Trophoblast cell (in vitro differentiated cells and primary cell): ENCODE data around the gene KRT78.

Experiments
- DNase-seq, 2 donors: peaks; one replicate each; pipeline ENCODE4 v3.0.0-alpha.2; 2016
- H2AFZ ChIP-seq: 2 replicates; pipeline ENCODE4 v1.6.1; 2013; ENCODE audit warnings: low read length, moderate library complexity, mild to moderate bottlenecking; ENCODE audit not compliant: insufficient read depth, poor library complexity
- H2AK5ac ChIP-seq: 2 replicates; pipeline ENCODE4 v1.6.1; 2013; ENCODE audit warnings: mild to moderate bottlenecking, low read length
- H2BK120ac ChIP-seq: 2 replicates; pipeline ENCODE4 v1.6.1; 2013; ENCODE audit warnings: low read length, mild to moderate bottlenecking, moderate library complexity; ENCODE audit not compliant: insufficient read depth, poor library complexity
- H2BK12ac ChIP-seq: 2 replicates; pipeline ENCODE4 v1.6.1; 2013; ENCODE audit warnings: mild to moderate bottlenecking, low read length, moderate library complexity
- H2BK5ac ChIP-seq: 2 replicates; pipeline ENCODE4 v1.6.1; 2013; ENCODE audit warnings: low read length, low read depth, moderate library complexity, mild to moderate bottlenecking; ENCODE audit not compliant: poor library complexity
- H3K14ac ChIP-seq: 2 replicates; pipeline ENCODE4 v1.6.1; 2013; ENCODE audit warnings: mild to moderate bottlenecking, low read length
- H3K18ac ChIP-seq: 2 replicates; pipeline ENCODE4 v1.6.1; 2013; ENCODE audit warnings: mild to moderate bottlenecking, low read length
- H3K23ac ChIP-seq: 2 replicates; pipeline ENCODE4 v1.6.1; 2013; ENCODE audit warnings: low read length
- H3K27ac ChIP-seq: 2 replicates; pipeline ENCODE4 v1.5.1; 2013; ENCODE audit warnings: low read depth, mild to moderate bottlenecking, inconsistent platforms, low read length, moderate library complexity
- H3K27me3 ChIP-seq: 2 replicates; pipeline ENCODE4 v1.6.1; 2013; ENCODE audit warnings: inconsistent platforms, mild to moderate bottlenecking, low read length, moderate library complexity; ENCODE audit not compliant: insufficient read depth
- H3K36me3 ChIP-seq, 2 experiments: 1 replicate in 1 of 2; 2 replicates in 1 of 2; pipeline ENCODE4 v1.6.1; 2013; ENCODE audit warnings: low read length in 2 of 2, mild to moderate bottlenecking in 2 of 2, moderate library complexity in 1 of 2; ENCODE audit not compliant: insufficient read depth in 2 of 2, control insufficient read depth in 1 of 2
- H3K4ac ChIP-seq: 2 replicates; pipeline ENCODE4 v1.6.1; 2013; ENCODE audit warnings: low read depth, mild to moderate bottlenecking, low read length, moderate library complexity
- H3K4me1 ChIP-seq, 2 experiments: 1 replicate in 1 of 2; 2 replicates in 1 of 2; pipeline ENCODE4 v1.6.1; 2013; ENCODE audit warnings: low read length in 2 of 2, mild to moderate bottlenecking in 2 of 2, moderate library complexity in 1 of 2; ENCODE audit not compliant: insufficient read depth in 2 of 2, control insufficient read depth in 1 of 2
- H3K4me2 ChIP-seq: 2 replicates; pipeline ENCODE4 v1.6.1; 2013; ENCODE audit warnings: inconsistent platforms, mild to moderate bottlenecking, low read length, moderate library complexity
- H3K4me3 ChIP-seq: 2 replicates; pipeline ENCODE4 v1.5.1; 2013; ENCODE audit warnings: mild to moderate bottlenecking, low read depth, low read length, inconsistent platforms
- H3K79me1 ChIP-seq: one replicate; pipeline ENCODE4 v1.6.1; 2013; ENCODE audit warnings: low read length
- H3K79me2 ChIP-seq: 2 replicates; pipeline ENCODE4 v1.6.1; 2013; ENCODE audit warnings: low read length, mild to moderate bottlenecking; ENCODE audit not compliant: control insufficient read depth, insufficient read depth, poor library complexity
- H3K9ac ChIP-seq: 2 replicates; pipeline ENCODE4 v1.6.1; 2013; ENCODE audit warnings: mild to moderate bottlenecking, low read length
- H3K9me3 ChIP-seq: 2 replicates; pipeline ENCODE4 v1.6.1; 2013; ENCODE audit warnings: low read depth, mild to moderate bottlenecking, control low read depth, inconsistent platforms, low read length; ENCODE audit not compliant: insufficient read depth
- H4K12ac ChIP-seq: 2 replicates; pipeline ENCODE4 v1.6.1; 2013; ENCODE audit warnings: low read depth, mild to moderate bottlenecking, low read length, moderate library complexity
- H4K8ac ChIP-seq: 2 replicates; pipeline ENCODE4 v1.6.1; 2013; ENCODE audit warnings: low read depth, mild to moderate bottlenecking, low read length, moderate library complexity
- H4K91ac ChIP-seq: one replicate; pipeline ENCODE4 v1.6.1; 2013; ENCODE audit warnings: low read depth, mild to moderate bottlenecking, low read length, moderate library complexity
- WGBS: extraction: QIAGEN DNeasy Blood & Tissue Kit; methylation state at CpG from one replicate; pipeline ENCODE4 v1.1.7; 2013; ENCODE audit warnings: missing lambda C conversion rate; ENCODE audit not compliant: insufficient read length, insufficient coverage; ENCODE audit errors: extremely low coverage; 5-methylcytosine and 5-hydroxymethylcytosine counted together

The KRT78 gene

DNA sequence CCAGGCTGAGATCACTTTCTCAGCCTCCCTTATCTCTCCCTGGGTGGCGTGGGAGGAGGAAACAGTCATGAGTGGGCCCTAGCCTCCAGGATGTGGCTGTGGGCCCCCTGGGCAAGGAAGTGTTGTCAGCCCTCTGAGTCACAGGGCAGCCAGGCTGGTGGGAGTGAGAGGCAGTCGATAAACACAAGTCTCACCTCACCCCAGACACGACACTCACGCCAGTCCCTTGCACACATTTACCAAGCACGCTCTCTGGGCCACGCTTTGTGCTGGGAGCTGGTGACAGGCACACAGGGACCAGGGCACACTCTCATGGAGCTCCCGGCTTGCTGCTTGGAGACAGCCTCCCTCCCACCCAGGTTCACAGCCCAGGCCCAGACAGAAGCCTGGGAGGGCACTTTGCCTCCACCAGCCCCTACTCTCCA is 12.7 kb downstream of the KRT78 start:
- H2BK120ac ChIP-seq = no peak overlapping the region
- no peak for DNase-seq
- no peak overlapping the region for H3K27ac ChIP-seq
- no peak overlapping the region for H3K4me2 ChIP-seq
- no peak overlapping the region for H3K4me3 ChIP-seq
- no peak overlapping the region for H3K4ac ChIP-seq
- no peak overlapping the region for H4K91ac ChIP-seq
- no CpG with 5 or more reads among the region's 7 CpGs for WGBS
- no peak overlapping the region for H3K23ac ChIP-seq
- no peak overlapping the region for H3K9ac ChIP-seq
- H4K8ac ChIP-seq = no peak overlapping the region
- H3K36me3 ChIP-seq = no peaks in the 10 kb centered on the region
- no peak overlapping the region for H3K18ac ChIP-seq
- no peaks in the 10 kb centered on the region for H3K79me1 ChIP-seq
- no peak overlapping the region for H2BK12ac ChIP-seq
- H3K27me3 ChIP-seq = no peaks in the 10 kb centered on the region
- H2AFZ ChIP-seq = no peak overlapping the region
- peaks cover 4% of the 10 kb centered on the region for H3K9me3 ChIP-seq
- H3K79me2 ChIP-seq = no peaks in the 10 kb centered on the region
- H2AK5ac ChIP-seq = no peak overlapping the region
- H2BK5ac ChIP-seq = no peak overlapping the region
- no peak overlapping the region for H3K14ac ChIP-seq
- H3K4me1 ChIP-seq = peaks cover 3 to 4% of the 10 kb centered on the region in 2 experiments
- no peak overlapping the region for H4K12ac ChIP-seq

GRCh38 chr12:52835271-52836041 is 13.3 kb downstream of the KRT78 start:
- no peak overlapping the region for H2BK12ac ChIP-seq
- no peak overlapping the region for H3K9ac ChIP-seq
- no peak overlapping the region for H3K27ac ChIP-seq
- H2BK5ac ChIP-seq = no peak overlapping the region
- no peak overlapping the region for H3K4me3 ChIP-seq
- no peak overlapping the region for H4K8ac ChIP-seq
- no peak overlapping the region for H3K23ac ChIP-seq
- H3K4me1 ChIP-seq = peaks cover 3 to 4% of the 10 kb centered on the region in 2 experiments
- H4K91ac ChIP-seq = no peak overlapping the region
- H2AK5ac ChIP-seq = no peak overlapping the region
- no peak overlapping the region for H2BK120ac ChIP-seq
- H3K9me3 ChIP-seq = peaks cover 4% of the 10 kb centered on the region
- H3K36me3 ChIP-seq = no peaks in the 10 kb centered on the region
- H3K14ac ChIP-seq = no peak overlapping the region
- H4K12ac ChIP-seq = no peak overlapping the region
- no peak overlapping the region for H3K4me2 ChIP-seq
- no peak for DNase-seq
- no peak overlapping the region for H3K4ac ChIP-seq
- no peaks in the 10 kb centered on the region for H3K79me1 ChIP-seq
- H2AFZ ChIP-seq = no peak overlapping the region
- no peak overlapping the region for H3K18ac ChIP-seq
- H3K27me3 ChIP-seq = no peaks in the 10 kb centered on the region
- no CpG with 5 or more reads among the region's 15 CpGs for WGBS
- no peaks in the 10 kb centered on the region for H3K79me2 ChIP-seq

GRCh38 chr12:52834727-52835001 is 14.1 kb downstream of the KRT78 start:
- no peaks in the 10 kb centered on the region for H3K79me1 ChIP-seq
- no peak overlapping the region for H2BK12ac ChIP-seq
- no peak overlapping the region for H3K4me3 ChIP-seq
- H2AFZ ChIP-seq = no peak overlapping the region
- WGBS = no CpG with 5 or more reads among the region's 4 CpGs
- no peak overlapping the region for H2AK5ac ChIP-seq
- H3K4me1 ChIP-seq = peaks cover 3 to 4% of the 10 kb centered on the region in 2 experiments
- H3K27me3 ChIP-seq = no peaks in the 10 kb centered on the region
- no peak overlapping the region for H3K27ac ChIP-seq
- no peak overlapping the region for H3K9ac ChIP-seq
- H2BK120ac ChIP-seq = no peak overlapping the region
- no peak overlapping the region for H3K4ac ChIP-seq
- H3K9me3 ChIP-seq = peaks cover 4% of the 10 kb centered on the region
- no peak for DNase-seq
- no peak overlapping the region for H3K23ac ChIP-seq
- H3K36me3 ChIP-seq = no peaks in the 10 kb centered on the region
- no peak overlapping the region for H2BK5ac ChIP-seq
- H4K12ac ChIP-seq = no peak overlapping the region
- H3K79me2 ChIP-seq = no peaks in the 10 kb centered on the region
- H3K18ac ChIP-seq = no peak overlapping the region
- H4K91ac ChIP-seq = no peak overlapping the region
- no peak overlapping the region for H4K8ac ChIP-seq
- H3K4me2 ChIP-seq = no peak overlapping the region
- H3K14ac ChIP-seq = no peak overlapping the region

DNA sequence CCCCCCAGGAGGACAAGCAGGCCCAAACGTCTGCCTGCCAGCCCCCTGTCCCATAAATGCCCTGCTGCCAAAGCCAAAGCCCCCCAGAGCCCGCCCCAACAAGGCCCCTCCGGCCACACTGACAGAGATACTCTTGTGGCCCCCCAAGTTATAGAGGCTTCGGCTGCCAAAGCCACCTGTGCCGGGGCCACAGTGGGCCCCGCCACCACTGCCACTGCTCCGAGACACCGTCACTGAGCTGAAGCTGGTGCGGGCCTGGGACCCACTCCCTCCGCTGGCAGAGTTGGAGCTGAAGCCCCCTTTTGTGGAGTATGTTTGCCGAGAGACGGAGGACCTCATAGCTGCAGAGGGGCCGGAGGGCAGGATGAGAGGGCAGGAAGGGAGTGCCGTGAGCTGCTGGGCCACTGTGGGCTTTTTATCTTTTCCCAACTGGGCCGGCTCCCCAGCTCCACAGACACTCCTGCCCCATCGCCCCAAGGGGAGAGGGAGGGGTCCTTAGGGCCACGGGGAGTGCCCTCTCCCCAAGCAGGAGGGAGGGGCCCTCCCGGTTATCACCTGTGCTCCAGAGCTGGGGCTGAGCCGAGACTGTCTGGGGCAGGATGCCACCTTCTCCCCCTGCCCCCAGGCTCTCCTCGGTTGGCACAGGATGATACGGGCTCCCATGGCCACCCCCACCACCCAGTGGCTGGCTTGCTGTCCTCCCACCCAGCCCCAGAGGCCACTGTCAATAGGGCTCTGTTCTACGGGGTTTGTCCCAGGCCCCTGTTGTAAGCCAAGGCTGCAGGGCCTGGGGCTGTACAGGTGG is 14.7 kb downstream of the KRT78 start, which contains the start of gene KRT79:
Gene KRT79, minus strand, starts transcription at position 390 of the 805 bp plus-strand sequence. Its CDS starts 51 bp downstream, at position 339.
- Histone ChIP-seq H2BK12ac (no peak within 1 kb of the TSS), H3K9me3 (peaks cover 4% of the 10 kb centered on the region), H3K79me1 (no peaks in the 10 kb centered on the region), H4K91ac (no peak within 1 kb of the TSS), H3K23ac (no peak within 1 kb of the TSS), H3K27me3 (no peaks in the 10 kb centered on the region), H3K4me3 (no peak within 1 kb of the TSS), H2BK5ac (no peak within 1 kb of the TSS), H3K14ac (no peak within 1 kb of the TSS), H2AFZ (no peak within 1 kb of the TSS), H4K12ac (no peak within 1 kb of the TSS), H3K4ac (no peak within 1 kb of the TSS), H2BK120ac (no peak within 1 kb of the TSS), H3K4me2 (no peak within 1 kb of the TSS), H4K8ac (no peak within 1 kb of the TSS), H3K18ac (no peak within 1 kb of the TSS), H3K36me3 (no peaks in the 10 kb centered on the region), H2AK5ac (no peak within 1 kb of the TSS), H3K9ac (no peak within 1 kb of the TSS), H3K27ac (no peak within 1 kb of the TSS), H3K79me2 (no peaks in the 10 kb centered on the region), H3K4me1 (peaks cover 3 to 4% of the 10 kb centered on the region in 2 experiments)
- WGBS = no CpG with 5 or more reads among the region's 22 CpGs
- DNase-seq = no peak
